K562 (cell line): ENCODE data around the gene GNG7. TPM values are rescaled to one million over a fixed set of nuclear protein-coding genes. Genes with fewer than 3 reads are reported as not detected.

Experiments
- CREBBP ChIP-seq: IDR thresholded peaks from one replicate; pipeline ENCODE4 v1.6.1; 2012; ENCODE audit warnings: low read depth, mild to moderate bottlenecking, control low read depth, inconsistent platforms, low read length
- CTCF ChIP-seq, 3 experiments: IDR thresholded peaks in 2 of 3; conservative IDR thresholded peaks in 1 of 3; 2 replicates each; pipeline ENCODE4 v1.5.1; 2011 to 2012; ENCODE audit warnings: low read length in 3 of 3, mild to moderate bottlenecking in 3 of 3, control low read depth in 2 of 3, improper control_type of control experiment in 1 of 3, inconsistent platforms in 1 of 3, low read depth in 1 of 3, mixed read lengths in 1 of 3, moderate library complexity in 1 of 3; ENCODE audit not compliant: insufficient read depth in 2 of 3
- ESRRA ChIP-seq: fragments of 450-650 bp; IDR thresholded peaks from 2 replicates; pipeline ENCODE4 v1.6.1; 2014; ENCODE audit warnings: low read depth, mild to moderate bottlenecking, moderate library complexity, borderline replicate concordance
- L3MBTL2 ChIP-seq: fragments of 450-650 bp; IDR thresholded peaks from 2 replicates; pipeline ENCODE4 v1.6.1; 2016; ENCODE audit warnings: mild to moderate bottlenecking, moderate library complexity
- MCM3 ChIP-seq: fragments of 450-650 bp; IDR thresholded peaks from 2 replicates; pipeline ENCODE4 v1.6.1; 2016
- MIER1 ChIP-seq: fragments of 450-650 bp; IDR thresholded peaks from 2 replicates; pipeline ENCODE4 v1.6.1; 2016; ENCODE audit warnings: antibody characterized with exemption, mild to moderate bottlenecking, low read depth
- POLR2B ChIP-seq: fragments of 450-650 bp; IDR thresholded peaks from 2 replicates; pipeline ENCODE4 v1.6.1; 2018; ENCODE audit warnings: low read depth; ENCODE audit not compliant: partially characterized antibody
- POLR2H ChIP-seq: IDR thresholded peaks from 2 replicates; pipeline ENCODE4 v1.6.1; 2016; ENCODE audit warnings: missing genetic modification characterization, low read depth, mild to moderate bottlenecking, control low read depth, missing compliant biosample characterization, moderate library complexity
- PTRF ChIP-seq: fragments of 450-650 bp; IDR thresholded peaks from 2 replicates; pipeline ENCODE4 v1.6.1; 2016; ENCODE audit warnings: mild to moderate bottlenecking, missing genetic modification characterization, missing compliant biosample characterization
- RB1 ChIP-seq: fragments of 450-650 bp; IDR thresholded peaks from 2 replicates; pipeline ENCODE4 v1.6.1; 2017; ENCODE audit warnings: low read depth, mild to moderate bottlenecking
- TCFL5 ChIP-seq: fragments of 250-450 bp; sonication (Bioruptor Pico); conservative IDR thresholded peaks from 2 replicates; pipeline ENCODE4 v1.6.1; 2021; ENCODE audit warnings: mild to moderate bottlenecking, moderate library complexity, matching md5 sums
- U2AF2 ChIP-seq: fragments of 200-400 bp; formaldehyde crosslinking; optimal IDR thresholded peaks from 2 replicates; pipeline ENCODE3; 2017; ENCODE audit warnings: low read depth, mild to moderate bottlenecking, low read length
- ZNF324 ChIP-seq: fragments of 250-450 bp; sonication (Bioruptor Pico); IDR thresholded peaks from 2 replicates; pipeline ENCODE4 v1.4.0; 2020; ENCODE audit warnings: mild to moderate bottlenecking
- ZNF445 ChIP-seq: fragments of 250-450 bp; sonication (Bioruptor Pico); IDR thresholded peaks from 2 replicates; pipeline ENCODE4 v1.4.0; 2020; ENCODE audit warnings: low read depth, mild to moderate bottlenecking, moderate library complexity
- ZNF696 ChIP-seq: fragments of 250-450 bp; sonication (Bioruptor Pico); conservative IDR thresholded peaks from 2 replicates; pipeline ENCODE4 v1.4.0; 2020; ENCODE audit warnings: mild to moderate bottlenecking, moderate library complexity
- polyA plus RNA-seq, 8 experiments: library from polyadenylated mRNA; depleted of rRNA in 4 of 8; stranded (reverse) in 5 of 8; unstranded in 3 of 8; fragments of >200 nt; fragmentation: Nextera tagmentation in 2 of 8; fragmentation: Illumina TruSeq in 1 of 8; extraction: Ambion mirVana in 2 of 8; extraction: Trizol in 1 of 8; gene quantifications; 2 replicates each; pipeline versions ENCODE4 v1.2.1 to v1.2.3, GENCODE V29; 2011 to 2014; ENCODE audit warnings: inconsistent platforms in 1 of 8, missing spikeins in 1 of 8
- total RNA-seq, 7 experiments: library from RNA; depleted of rRNA in 6 of 7; stranded (reverse); fragments of >200 nt in 6 of 7; fragmentation: Illumina TruSeq in 2 of 7; extraction: Trizol in 2 of 7; gene quantifications; 2 replicates each; pipeline versions ENCODE4 v1.2.1 to v1.2.3, GENCODE V29; 2011 to 2021; ENCODE audit warnings: low replicate concordance in 1 of 7
- TF ChIP-seq, protein P1 (sequence below), 2 experiments: fragments of 450-650 bp; IDR thresholded peaks; 2 replicates each; pipeline ENCODE4 v1.6.1; 2016; ENCODE audit warnings: mild to moderate bottlenecking in 2 of 2, borderline replicate concordance in 1 of 2, low read depth in 1 of 2, moderate library complexity in 1 of 2
- TF ChIP-seq, protein P2 (sequence below), 2 experiments: fragments of 450-650 bp in 1 of 2; sonication (generic) in 1 of 2; formaldehyde crosslinking; conservative IDR thresholded peaks; 2 replicates each; pipeline versions ENCODE4 v1.4.0 to v1.8.1; 2020 to 2022; ENCODE audit warnings: mild to moderate bottlenecking in 1 of 2, missing genetic modification reagents in 1 of 2

Gene GNG7
- total and polyA plus RNA-seq, 9 of the 15 experiments (the other 6 are each of a cell fraction or from before 2014, with no cell fraction given), result 0.01 to 0.20 (median 0.06) TPM; not detected in 1

GRCh38 chr19:2475702-2476450 lies 226.6 kb downstream of the GNG7 start, which contains the start of gene GADD45B (continued):
- TF ChIP-seq, protein P1, sequence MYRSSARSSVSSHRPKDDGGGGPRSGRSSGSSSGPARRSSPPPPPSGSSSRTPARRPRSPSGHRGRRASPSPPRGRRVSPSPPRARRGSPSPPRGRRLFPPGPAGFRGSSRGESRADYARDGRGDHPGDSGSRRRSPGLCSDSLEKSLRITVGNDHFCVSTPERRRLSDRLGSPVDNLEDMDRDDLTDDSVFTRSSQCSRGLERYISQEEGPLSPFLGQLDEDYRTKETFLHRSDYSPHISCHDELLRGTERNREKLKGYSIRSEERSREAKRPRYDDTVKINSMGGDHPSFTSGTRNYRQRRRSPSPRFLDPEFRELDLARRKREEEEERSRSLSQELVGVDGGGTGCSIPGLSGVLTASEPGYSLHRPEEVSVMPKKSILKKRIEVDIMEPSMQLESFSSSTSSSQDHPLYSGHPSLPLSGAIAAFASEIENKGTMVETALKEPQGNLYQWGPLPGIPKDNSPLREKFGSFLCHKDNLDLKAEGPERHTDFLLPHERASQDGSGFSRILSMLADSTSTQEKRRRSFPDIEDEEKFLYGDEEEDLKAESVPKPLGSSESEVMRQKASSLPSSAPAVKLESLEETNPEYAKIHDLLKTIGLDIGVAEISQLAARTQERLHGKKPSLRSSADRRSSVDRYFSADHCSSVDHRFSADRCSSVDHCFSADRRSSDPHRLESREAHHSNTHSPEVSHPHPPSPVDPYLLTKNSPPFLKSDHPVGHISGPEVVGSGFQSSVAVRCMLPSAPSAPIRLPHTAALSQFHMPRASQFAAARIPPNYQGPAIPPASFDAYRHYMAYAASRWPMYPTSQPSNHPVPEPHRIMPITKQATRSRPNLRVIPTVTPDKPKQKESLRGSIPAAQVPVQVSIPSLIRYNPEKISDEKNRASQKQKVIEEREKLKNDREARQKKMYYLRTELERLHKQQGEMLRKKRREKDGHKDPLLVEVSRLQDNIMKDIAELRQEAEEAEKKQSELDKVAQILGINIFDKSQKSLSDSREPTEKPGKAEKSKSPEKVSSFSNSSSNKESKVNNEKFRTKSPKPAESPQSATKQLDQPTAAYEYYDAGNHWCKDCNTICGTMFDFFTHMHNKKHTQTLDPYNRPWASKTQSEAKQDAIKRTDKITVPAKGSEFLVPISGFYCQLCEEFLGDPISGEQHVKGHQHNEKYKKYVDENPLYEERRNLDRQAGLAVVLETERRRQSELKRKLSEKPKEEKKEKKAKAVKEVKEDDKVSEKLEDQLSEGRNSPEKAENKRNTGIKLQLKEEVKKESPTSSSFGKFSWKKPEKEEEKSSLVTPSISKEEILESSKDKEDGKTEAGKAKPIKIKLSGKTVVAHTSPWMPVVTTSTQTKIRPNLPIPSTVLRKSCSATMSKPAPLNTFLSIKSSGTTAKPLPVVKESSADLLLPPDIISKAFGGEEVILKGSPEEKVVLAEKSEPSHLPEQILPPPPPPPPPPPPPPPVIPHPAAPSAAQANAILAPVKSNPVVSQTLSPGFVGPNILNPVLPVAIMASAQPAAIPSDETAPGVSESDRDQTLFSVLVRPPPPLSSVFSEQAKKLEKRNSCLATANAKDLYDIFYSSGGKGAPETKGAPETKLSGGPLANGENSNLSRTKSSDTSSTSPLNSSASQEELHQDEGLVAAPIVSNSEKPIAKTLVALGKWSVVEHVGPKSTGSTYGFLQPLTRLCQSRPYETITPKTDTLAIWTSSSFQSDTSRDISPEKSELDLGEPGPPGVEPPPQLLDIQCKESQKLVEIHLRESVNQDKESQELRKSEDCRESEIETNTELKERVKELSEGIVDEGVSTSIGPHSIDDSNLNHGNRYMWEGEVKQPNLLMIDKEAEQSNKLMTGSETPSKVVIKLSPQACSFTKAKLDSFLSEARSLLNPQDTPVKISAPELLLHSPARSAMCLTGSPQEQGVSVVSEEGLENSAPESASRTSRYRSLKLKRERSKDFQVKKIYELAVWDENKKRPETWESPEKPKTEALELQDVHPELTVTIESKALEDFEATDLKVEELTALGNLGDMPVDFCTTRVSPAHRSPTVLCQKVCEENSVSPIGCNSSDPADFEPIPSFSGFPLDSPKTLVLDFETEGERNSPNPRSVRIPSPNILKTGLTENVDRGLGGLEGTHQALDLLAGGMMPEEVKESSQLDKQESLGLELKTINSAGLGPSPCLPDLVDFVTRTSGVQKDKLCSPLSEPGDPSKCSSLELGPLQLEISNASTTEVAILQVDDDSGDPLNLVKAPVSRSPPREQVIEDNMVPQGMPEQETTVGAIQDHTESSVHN (IDR thresholded peaks at IDR 0.05; ENCODE audit: borderline replicate concordance in 1 of 2, low read depth in 1 of 2), result no peak
- TF ChIP-seq PTRF (tag) (no peak), ESRRA (peak; percentile 52; the same call in 1 of the 2 replicates), TCFL5 (no peak), POLR2H (tag) (peak; percentile 99), CREBBP (no peak), MCM3 (no peak), CTCF (IDR thresholded peaks at IDR 0.05 in 2 of 3, conservative IDR thresholded peaks at IDR 0.05 in 1 of 3; ENCODE audit: insufficient read depth in 2 of 3, low read depth in 1 of 3, low read length in 3 of 3) (no peak), ZNF324 (CRISPR knock-in tag) (no peak), ZNF696 (no peak), L3MBTL2 (peak; percentile 68), POLR2B (peak; percentile 99), MIER1 (no peak), ZNF445 (CRISPR knock-in tag) (no peak), RB1 (peak; percentile 21; the same call in 1 of the 2 replicates), U2AF2 (no peak)
- TF ChIP-seq, protein P2, sequence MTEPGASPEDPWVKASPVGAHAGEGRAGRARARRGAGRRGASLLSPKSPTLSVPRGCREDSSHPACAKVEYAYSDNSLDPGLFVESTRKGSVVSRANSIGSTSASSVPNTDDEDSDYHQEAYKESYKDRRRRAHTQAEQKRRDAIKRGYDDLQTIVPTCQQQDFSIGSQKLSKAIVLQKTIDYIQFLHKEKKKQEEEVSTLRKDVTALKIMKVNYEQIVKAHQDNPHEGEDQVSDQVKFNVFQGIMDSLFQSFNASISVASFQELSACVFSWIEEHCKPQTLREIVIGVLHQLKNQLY (CRISPR knock-in tag; conservative IDR thresholded peaks at IDR 0.05), result no peak
